GM21619 (cell line): ENCODE measurements around the gene PLCG2.
"Not testable (repeated sequence)": the region's sequence is repeated elsewhere in the genome, so short reads cannot be mapped to it uniquely, and the experiment has no call there.

Experiments
- ATAC-seq: cut with Tn5 transposase; IDR thresholded peaks from one replicate; pipeline ENCODE4 v1.9.1; 2021; ENCODE audit not compliant: unreplicated experiment

Gene PLCG2

GRCh38 chr16:81933361-81933760 is 154.3 kb downstream of the PLCG2 start:
- ATAC-seq = no peak

DNA sequence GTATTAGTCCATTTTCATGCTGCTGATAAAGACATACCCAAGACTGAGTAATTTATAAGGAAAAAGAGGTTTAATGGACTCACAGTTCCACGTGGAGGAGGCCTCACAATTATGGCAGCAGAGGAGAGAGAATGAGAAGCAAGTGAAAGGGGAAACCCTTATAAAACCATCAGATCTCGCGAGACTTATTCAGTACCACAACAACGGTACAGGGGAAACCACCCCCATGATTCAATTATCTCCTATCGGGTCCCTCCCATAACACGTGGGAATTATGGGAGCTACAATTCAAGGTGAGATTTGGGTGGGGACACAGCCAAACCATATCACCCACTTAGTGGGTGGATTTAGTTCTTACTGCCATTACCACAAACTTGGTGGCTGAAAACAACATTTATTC is 155.6 kb downstream of the PLCG2 start:
- ATAC-seq = not testable (repeated sequence)

DNA sequence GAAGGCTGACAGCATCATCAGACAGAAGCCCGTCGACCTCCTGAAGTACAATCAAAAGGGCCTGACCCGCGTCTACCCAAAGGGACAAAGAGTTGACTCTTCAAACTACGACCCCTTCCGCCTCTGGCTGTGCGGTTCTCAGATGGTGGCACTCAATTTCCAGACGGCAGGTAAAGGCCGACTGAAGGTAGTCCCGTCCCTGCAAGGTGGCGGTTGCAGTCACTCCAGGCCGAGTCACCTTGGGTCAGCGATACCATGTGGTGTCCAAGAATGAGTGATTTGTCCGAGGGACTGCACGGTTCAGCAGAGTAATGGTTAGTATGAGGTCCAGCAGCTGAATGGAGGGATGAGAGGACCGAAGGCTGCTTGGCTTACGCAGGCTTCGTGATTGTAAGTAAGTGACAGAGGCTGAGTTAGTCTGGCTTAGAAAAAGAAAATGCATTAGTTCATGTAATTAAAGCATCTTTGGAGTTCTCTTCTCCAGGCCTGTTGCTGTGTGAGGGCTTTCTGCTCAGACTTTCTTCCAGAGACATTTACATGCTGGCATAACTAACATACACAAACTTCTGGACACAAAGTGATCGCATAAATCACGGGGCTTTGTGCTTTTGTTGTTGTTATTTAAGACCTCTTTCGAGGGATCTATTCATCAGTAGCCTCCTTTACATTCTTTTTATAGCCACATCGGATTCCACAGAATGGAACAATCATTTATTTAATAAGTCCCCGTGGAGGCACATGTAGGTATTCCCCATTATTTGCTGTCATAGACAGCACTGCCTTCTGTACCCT is 157.3 kb downstream of the PLCG2 start:
- ATAC-seq = no peak

DNA sequence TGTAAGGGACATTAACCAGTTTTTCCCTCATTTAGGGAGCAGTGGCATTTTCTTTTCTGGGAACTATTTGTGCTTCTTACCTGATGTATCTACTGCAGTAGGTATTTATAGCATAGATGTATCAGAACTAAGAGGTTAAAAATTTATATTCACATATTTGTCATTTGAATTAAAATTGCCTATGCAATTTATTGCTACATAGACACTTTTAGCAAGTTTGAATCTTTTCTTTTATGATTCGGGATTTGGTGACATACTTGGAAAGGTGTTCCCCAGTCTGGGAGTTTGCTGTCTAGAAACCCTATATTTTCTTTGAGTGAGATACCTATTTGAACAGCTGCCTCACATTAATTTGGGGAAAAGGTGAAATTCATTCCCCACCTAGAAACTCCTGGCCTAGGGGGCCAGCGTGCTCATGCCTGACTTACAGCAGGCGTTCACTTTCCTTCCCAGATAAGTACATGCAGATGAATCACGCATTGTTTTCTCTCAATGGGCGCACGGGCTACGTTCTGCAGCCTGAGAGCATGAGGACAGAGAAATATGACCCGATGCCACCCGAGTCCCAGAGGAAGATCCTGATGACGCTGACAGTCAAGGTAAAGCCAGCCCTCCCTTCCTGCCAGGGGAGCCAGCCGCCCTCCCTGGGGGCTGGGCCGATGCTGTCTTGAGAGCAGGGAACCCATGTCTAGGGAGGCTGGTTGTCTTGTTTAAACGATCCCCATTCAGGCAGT is 158.4 kb downstream of the PLCG2 start:
- ATAC-seq = no peak

- no peak for ATAC-seq
These were observed 159.5 kb downstream of the PLCG2 start for GRCh38 chr16:81938326-81939163.

GRCh38 chr16:81939164-81940056 is 160.3 kb downstream of the PLCG2 start:
- no peak for ATAC-seq

DNA sequence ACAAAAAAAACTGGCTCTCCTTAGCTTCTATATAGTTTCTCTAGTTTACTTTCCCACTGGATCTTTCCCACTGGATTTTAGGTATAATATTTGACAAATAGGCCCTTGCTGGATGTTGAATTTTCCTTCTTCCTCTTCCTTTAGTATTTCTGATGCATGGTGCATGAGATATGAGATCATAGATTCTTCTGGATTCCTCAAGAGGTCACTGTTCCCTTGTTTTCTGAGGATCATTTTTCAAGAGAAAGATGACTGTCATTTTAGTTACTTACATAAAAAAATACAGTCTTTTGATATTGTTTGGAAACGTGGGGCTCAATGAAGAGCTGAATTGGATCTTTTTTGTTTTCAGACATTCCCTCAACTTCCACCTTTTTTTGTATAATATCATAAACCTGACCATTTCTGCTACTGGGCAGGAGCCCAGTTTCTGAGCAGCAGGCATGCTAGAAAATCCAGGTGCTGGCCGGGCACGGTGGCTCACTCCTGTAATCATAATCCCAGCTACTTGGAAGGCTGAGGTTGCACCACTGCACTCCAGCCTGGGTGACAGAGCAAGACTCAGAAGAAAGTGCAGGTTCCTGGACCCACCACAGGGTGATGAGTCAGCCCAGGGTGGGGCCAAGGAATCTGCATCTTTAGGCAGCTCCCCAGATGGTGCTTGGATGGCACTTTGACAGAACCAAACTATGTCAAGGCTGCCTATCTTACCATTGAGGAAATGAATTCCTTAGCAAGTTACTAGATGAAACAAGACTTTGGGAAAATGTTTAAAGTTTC is 161.9 kb downstream of the PLCG2 start:
- ATAC-seq = no peak

DNA sequence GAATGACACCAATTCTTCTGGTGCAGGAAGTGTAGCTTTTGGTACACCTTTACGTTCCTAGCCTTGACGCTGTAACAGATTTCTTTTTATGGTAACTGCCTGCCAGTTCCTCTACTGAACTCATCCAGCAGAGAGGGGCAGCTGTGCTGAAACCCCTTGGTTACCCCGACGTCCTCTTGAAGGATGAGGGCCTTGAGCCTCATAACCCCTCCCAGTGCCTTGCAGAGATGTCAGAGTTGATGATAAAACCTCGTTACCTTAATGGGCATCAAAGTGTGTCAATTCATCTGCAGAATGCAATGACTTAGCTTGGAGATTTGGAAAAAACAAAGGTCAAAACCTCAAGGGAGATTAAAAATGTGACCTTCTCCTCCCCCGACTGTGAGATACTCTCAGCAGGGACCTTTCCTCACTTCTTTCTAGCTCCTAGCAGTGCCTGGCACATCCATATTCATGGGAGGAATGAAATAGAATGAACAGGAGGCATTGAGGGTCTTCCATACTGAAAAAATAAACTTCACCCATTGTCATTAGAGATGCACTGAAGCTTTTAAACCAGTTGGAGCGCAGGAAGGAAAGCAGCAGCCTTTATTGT is 163.0 kb downstream of the PLCG2 start:
- no peak for ATAC-seq

GRCh38 chr16:81945665-81946064 is 166.6 kb downstream of the PLCG2 start:
- no peak for ATAC-seq

- no peak for ATAC-seq
These were observed 167.1 kb downstream of the PLCG2 start for GRCh38 chr16:81946206-81946605.

DNA sequence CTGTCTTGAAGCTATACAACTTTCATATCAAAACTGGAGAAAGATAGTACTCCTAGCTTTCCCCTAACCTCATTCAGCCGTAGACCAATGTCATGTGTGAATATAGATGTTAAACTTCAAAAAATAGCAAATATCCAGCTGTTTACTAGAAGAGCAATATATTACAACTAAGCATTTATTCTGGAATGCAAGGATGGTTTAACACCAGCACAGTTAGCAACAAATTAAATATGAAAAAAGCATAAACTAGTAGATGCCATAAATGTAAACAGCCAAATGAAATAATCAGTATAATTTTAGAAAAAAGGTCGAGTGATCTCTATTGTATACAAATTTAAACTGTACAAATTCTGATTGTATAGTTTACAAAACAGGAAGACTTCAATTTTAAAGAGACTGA is 172.5 kb downstream of the PLCG2 start:
- ATAC-seq = no peak

- ATAC-seq = no peak
These were observed 177.3 kb downstream of the PLCG2 start for GRCh38 chr16:81956213-81956948.

GRCh38 chr16:81964808-81965207 is 185.7 kb downstream of the PLCG2 start:
- no peak for ATAC-seq

GRCh38 chr16:81967358-81967757 is 188.3 kb downstream of the PLCG2 start:
- no peak for ATAC-seq

DNA sequence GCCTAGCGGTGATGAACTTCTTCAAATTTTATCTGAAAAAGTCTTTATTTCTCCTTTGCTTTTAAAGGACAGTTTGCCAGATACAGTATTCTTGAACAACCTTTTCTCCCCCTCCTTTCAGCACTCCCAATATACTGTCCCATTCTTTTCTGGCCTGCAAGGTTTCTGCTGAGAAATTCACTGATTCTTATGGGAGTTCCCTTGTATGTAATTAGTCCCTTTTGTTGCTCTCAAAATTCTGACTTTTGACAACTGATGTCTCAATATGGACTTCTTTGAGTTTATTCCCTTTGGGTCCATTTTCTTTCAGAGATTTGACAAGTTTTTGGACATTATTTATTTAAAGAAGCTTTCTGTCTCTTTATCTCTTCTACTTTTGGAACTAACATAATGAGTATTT is 192.8 kb downstream of the PLCG2 start:
- no peak for ATAC-seq

- no peak for ATAC-seq
These were observed 194.6 kb downstream of the PLCG2 start for GRCh38 chr16:81973737-81974136.

DNA sequence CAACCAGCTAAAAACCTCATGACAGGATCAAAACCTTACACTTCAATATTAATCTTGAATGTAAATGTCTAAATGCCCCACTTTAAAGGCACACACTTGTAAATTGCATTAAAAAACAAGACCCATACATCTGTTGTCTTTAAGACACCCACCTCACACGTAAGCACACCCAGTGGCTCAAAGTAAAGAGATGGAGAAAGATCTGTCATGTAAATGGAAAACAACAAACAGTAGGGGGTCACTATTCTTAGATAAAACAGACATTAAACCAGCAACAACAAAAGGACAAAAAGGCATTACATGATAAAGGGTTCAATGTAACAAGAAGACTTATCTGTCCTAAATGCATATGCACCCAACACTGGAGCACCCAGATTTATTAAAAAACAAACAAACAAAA is 196.5 kb downstream of the PLCG2 start:
- no peak for ATAC-seq

GRCh38 chr16:81977335-81977942 is 198.3 kb downstream of the PLCG2 start:
- ATAC-seq = not testable (repeated sequence)
